Prostate gland (tissue), 2 donors: ENCODE data around the gene NOS1AP.

ENCODE experiments used
- CTCF ChIP-seq, 4 experiments: fragments of 200-600 bp in 2 of 4; fragments of 450-650 bp in 2 of 4; sonication (generic) in 2 of 4; IDR thresholded peaks; 1 replicate in 3 of 4; 2 replicates in 1 of 4; pipeline ENCODE4 v1.5.1; 2016 to 2019; ENCODE audit warnings: antibody characterized with exemption in 4 of 4, mild to moderate bottlenecking in 2 of 4, moderate library complexity in 2 of 4
- POLR2A ChIP-seq: fragments of 450-650 bp; IDR thresholded peaks from one replicate; pipeline ENCODE4 v1.6.1; 2016; ENCODE audit warnings: antibody characterized with exemption, mild to moderate bottlenecking
- POLR2AphosphoS5 ChIP-seq: sonication (generic); formaldehyde crosslinking; IDR thresholded peaks from one replicate; pipeline ENCODE4 v1.6.1; 2017; ENCODE audit warnings: antibody characterized with exemption

- TF ChIP-seq CTCF (IDR thresholded peaks at IDR 0.05) (no peak), POLR2A (no peak), POLR2AphosphoS5 (no peak)
Measured at GRCh38 chr1:162230517-162230916, 161.0 kb downstream of the NOS1AP start.
